ENCODE measurements around the gene PRPF6.

PRPF6 gene

GRCh38 chr20:63934271-63935068 is 46.5 kb upstream of the PRPF6 start:
- peaks cover 85% of the 10 kb centered on the region for H3K36me3 ChIP-seq (ENCODE audit: low read depth)
- ATAC-seq (ENCODE audit: low read depth) (no peak), DNase-seq (ENCODE audit: low spot score) (peak; percentile 90)
- no peak overlapping the region for H3K4me3 ChIP-seq (ENCODE audit: severe bottlenecking)
- no peaks in the 10 kb centered on the region for H3K27me3 ChIP-seq (ENCODE audit: insufficient read depth, poor library complexity, severe bottlenecking)
- TF ChIP-seq CTCF (IDR thresholded peaks at IDR 0.05; ENCODE audit: poor library complexity, severe bottlenecking), result no peak
- no peak overlapping the region for H3K27ac ChIP-seq (ENCODE audit: poor library complexity, severe bottlenecking)
- no peaks in the 10 kb centered on the region for H3K9me3 ChIP-seq (ENCODE audit: severe bottlenecking)
- no peaks in the 10 kb centered on the region for H3K4me1 ChIP-seq (ENCODE audit: insufficient read depth, poor library complexity, severe bottlenecking)

GRCh38 chr20:63935447-63935846 is 45.5 kb upstream of the PRPF6 start:
- TF ChIP-seq CTCF (IDR thresholded peaks at IDR 0.05; ENCODE audit: poor library complexity, severe bottlenecking), result no peak
- ATAC-seq (ENCODE audit: low read depth), result no peak
- Histone ChIP-seq H3K4me1 (ENCODE audit: insufficient read depth, poor library complexity, severe bottlenecking) (no peaks in the 10 kb centered on the region), H3K27me3 (ENCODE audit: insufficient read depth, poor library complexity, severe bottlenecking) (no peaks in the 10 kb centered on the region), H3K36me3 (ENCODE audit: low read depth) (peaks cover 86% of the 10 kb centered on the region), H3K9me3 (ENCODE audit: severe bottlenecking) (no peaks in the 10 kb centered on the region), H3K4me3 (ENCODE audit: severe bottlenecking) (no peak overlapping the region), H3K27ac (ENCODE audit: poor library complexity, severe bottlenecking) (no peak overlapping the region)
- no peak for DNase-seq (ENCODE audit: low spot score)

GRCh38 chr20:63937596-63937995 is 43.3 kb upstream of the PRPF6 start:
- H3K36me3 ChIP-seq (ENCODE audit: low read depth), result peaks cover 78% of the 10 kb centered on the region
- no peak overlapping the region for H3K4me3 ChIP-seq (ENCODE audit: severe bottlenecking)
- no peak for TF ChIP-seq CTCF (IDR thresholded peaks at IDR 0.05; ENCODE audit: poor library complexity, severe bottlenecking)
- DNase-seq (ENCODE audit: low spot score) (no peak), ATAC-seq (ENCODE audit: low read depth) (no peak)
- H3K9me3 ChIP-seq (ENCODE audit: severe bottlenecking), result no peaks in the 10 kb centered on the region
- H3K4me1 ChIP-seq (ENCODE audit: insufficient read depth, poor library complexity, severe bottlenecking), result peaks cover 11% of the 10 kb centered on the region
- H3K27me3 ChIP-seq (ENCODE audit: insufficient read depth, poor library complexity, severe bottlenecking), result no peaks in the 10 kb centered on the region
- no peak overlapping the region for H3K27ac ChIP-seq (ENCODE audit: poor library complexity, severe bottlenecking)

GRCh38 chr20:63939061-63939935 is 41.6 kb upstream of the PRPF6 start:
- no peaks in the 10 kb centered on the region for H3K9me3 ChIP-seq (ENCODE audit: severe bottlenecking)
- no peaks in the 10 kb centered on the region for H3K27me3 ChIP-seq (ENCODE audit: insufficient read depth, poor library complexity, severe bottlenecking)
- H3K27ac ChIP-seq (ENCODE audit: poor library complexity, severe bottlenecking), result no peak overlapping the region
- ATAC-seq (ENCODE audit: low read depth) (0 out of 3 replicates have a peak, but pooled peaks have one; percentile 2), DNase-seq (ENCODE audit: low spot score) (peak; percentile 86)
- TF ChIP-seq CTCF (IDR thresholded peaks at IDR 0.05; ENCODE audit: poor library complexity, severe bottlenecking), result no peak
- H3K4me3 ChIP-seq (ENCODE audit: severe bottlenecking), result no peak overlapping the region
- H3K4me1 ChIP-seq (ENCODE audit: insufficient read depth, poor library complexity, severe bottlenecking), result peaks cover 18% of the 10 kb centered on the region
- peaks cover 80% of the 10 kb centered on the region for H3K36me3 ChIP-seq (ENCODE audit: low read depth)
